HepG2 (cell line): Measurements from ENCODE around the gene OR4X2. TPM values are rescaled to one million over a fixed set of nuclear protein-coding genes. Genes with fewer than 3 reads are reported as not detected.

Experiments used
- ATAC-seq: fragments of 200-7000 bp; cut with Tn5 transposase; 3 replicates; pipeline ENCODE4 v1.9.1; 2020; ENCODE audit warnings: mild to moderate bottlenecking, moderate library complexity
- BruUV-seq: library from RNA; stranded (reverse); fragments of 400-500 nt; replicated peaks from 2 replicates; lab custom pipeline; 2021; lab: Mats Ljungman, UMichigan
- CTCF ChIA-PET: fragments of 300-600 bp; formaldehyde crosslinking; extraction: SDS; loops from one replicate; lab custom pipeline; 2021; ENCODE audit warnings: low total read pairs, inconsistent platforms, low intra/inter-chr PET ratio; lab: Yijun Ruan, JAX
- POLR2A ChIA-PET: fragments of 350-600 bp; sonication (Branson Sonifier 250); formaldehyde crosslinking; loops from one replicate; lab custom pipeline; 2020; ENCODE audit warnings: antibody characterized with exemption, inconsistent platforms; lab: Yijun Ruan, JAX
- DNase-seq: peaks from one replicate; pipeline ENCODE4 v3.0.0-alpha.2; 2015; ENCODE audit warnings: low spot score
- FAIRE-seq: peaks from 3 replicates; lab custom pipeline; 2011; peaks lifted over from hg19 to GRCh38; lab: Jason Lieb, UNC
- H2AFZ ChIP-seq: one replicate; pipeline ENCODE4 v1.6.1; 2011; ENCODE audit warnings: low read length, inconsistent platforms
- H3K27ac ChIP-seq: fragments of 300-600 bp; 3 replicates; pipeline ENCODE4 v1.8.0; 2011; ENCODE audit warnings: mixed run types, mild to moderate bottlenecking, mixed read lengths, low read length, inconsistent platforms; ENCODE audit not compliant: insufficient read depth; ENCODE audit errors: extremely low read length
- H3K27me3 ChIP-seq, 2 experiments: fragments of 200-600 bp in 1 of 2; 2 replicates in 1 of 2; 3 replicates in 1 of 2; pipeline versions ENCODE4 v1.6.0 to v1.8.0; 2011; ENCODE audit warnings: low read length in 2 of 2, mild to moderate bottlenecking in 2 of 2, moderate library complexity in 2 of 2, inconsistent platforms in 1 of 2; ENCODE audit not compliant: insufficient read depth in 2 of 2, control insufficient read depth in 1 of 2
- H3K36me3 ChIP-seq, 2 experiments: fragments of 200-600 bp in 1 of 2; replicated peaks in 1 of 2; 2 replicates in 1 of 2; 3 replicates in 1 of 2; pipeline versions ENCODE4 v1.5.1 to v1.8.0; 2011; ENCODE audit warnings: low read length in 2 of 2, inconsistent platforms in 1 of 2; ENCODE audit not compliant: insufficient read depth in 2 of 2, control insufficient read depth in 1 of 2
- H3K4me1 ChIP-seq: 2 replicates; pipeline ENCODE4 v1.5.1; 2012; ENCODE audit warnings: low read length, inconsistent platforms; ENCODE audit not compliant: insufficient read depth
- H3K4me2 ChIP-seq: 2 replicates; pipeline ENCODE4 v1.6.0; 2011; ENCODE audit warnings: low read depth, low read length, inconsistent platforms
- H3K4me3 ChIP-seq, 3 experiments: fragments of 200-600 bp in 1 of 3; sonication (generic), shearing (Covaris generic) in 1 of 3; replicated peaks in 1 of 3; 2 replicates each; pipeline ENCODE4 v1.5.1; 2011 to 2016; ENCODE audit warnings: low read length in 3 of 3, inconsistent platforms in 2 of 3, low read depth in 2 of 3, mild to moderate bottlenecking in 2 of 3, control low read depth in 1 of 3, mixed read lengths in 1 of 3; ENCODE audit not compliant: insufficient read depth in 1 of 3
- H3K79me2 ChIP-seq: one replicate; pipeline ENCODE4 v1.6.1; 2011; ENCODE audit warnings: low read length, inconsistent platforms; ENCODE audit not compliant: insufficient read depth
- H3K9ac ChIP-seq: 2 replicates; pipeline ENCODE4 v1.6.0; 2011; ENCODE audit warnings: mild to moderate bottlenecking, low read depth, low read length, inconsistent platforms; ENCODE audit not compliant: insufficient read depth
- H3K9me3 ChIP-seq: 2 replicates; pipeline ENCODE4 v1.5.1; 2012; ENCODE audit warnings: mild to moderate bottlenecking, low read length
- H4K20me1 ChIP-seq: 2 replicates; pipeline ENCODE4 v1.6.0; 2011; ENCODE audit warnings: inconsistent platforms, mild to moderate bottlenecking, low read length, moderate library complexity; ENCODE audit not compliant: insufficient read depth
- DBP ChIP-seq: sonication (generic); formaldehyde crosslinking; IDR thresholded peaks from 2 replicates; pipeline ENCODE4 v1.4.0; 2020; ENCODE audit warnings: missing genetic modification reagents; ENCODE audit errors: not compliant biosample characterization
- GLMP ChIP-seq: sonication (generic); formaldehyde crosslinking; IDR thresholded peaks from 2 replicates; pipeline ENCODE4 v1.9.0; 2021; ENCODE audit warnings: missing genetic modification reagents, mild to moderate bottlenecking, borderline replicate concordance
- HDAC2 ChIP-seq: sonication (generic); formaldehyde crosslinking; IDR thresholded peaks from 2 replicates; pipeline ENCODE4 v1.4.0; 2020; ENCODE audit warnings: missing genetic modification reagents
- MAFF ChIP-seq: IDR thresholded peaks from 2 replicates; pipeline ENCODE4 v1.6.1; 2011; ENCODE audit warnings: low read depth, low read length, improper control_type of control experiment
- MAFK ChIP-seq, 2 experiments: IDR thresholded peaks in 1 of 2; conservative IDR thresholded peaks in 1 of 2; 2 replicates each; pipeline ENCODE4 v1.6.1; 2011; ENCODE audit warnings: improper control_type of control experiment in 2 of 2, low read length in 2 of 2
- NCOA2 ChIP-seq: sonication (generic); formaldehyde crosslinking; IDR thresholded peaks from 2 replicates; pipeline ENCODE4 v1.8.0; 2022; ENCODE audit warnings: inconsistent platforms
- RFX3 ChIP-seq: IDR thresholded peaks from 2 replicates; pipeline ENCODE4 v1.6.1; 2016; ENCODE audit warnings: missing biosample characterization, missing genetic modification reagents
- ZFYVE20 ChIP-seq: sonication (generic); formaldehyde crosslinking; IDR thresholded peaks from 2 replicates; pipeline ENCODE4 v1.8.0; 2023; ENCODE audit warnings: low read depth, mild to moderate bottlenecking, moderate library complexity, missing genetic modification reagents, borderline replicate concordance
- ZNF17 ChIP-seq: sonication (generic); formaldehyde crosslinking; IDR thresholded peaks from 2 replicates; pipeline ENCODE4 v1.5.0; 2020; ENCODE audit warnings: mild to moderate bottlenecking, missing genetic modification reagents
- ZNF225 ChIP-seq: sonication (generic); formaldehyde crosslinking; IDR thresholded peaks from 2 replicates; pipeline ENCODE4 v1.4.0; 2020; ENCODE audit warnings: mild to moderate bottlenecking, missing genetic modification reagents
- WGBS: methylation state at CpG from one replicate; pipeline ENCODE4 v1.1.6; 2017; ENCODE audit warnings: low lambda C conversion rate; 5-methylcytosine and 5-hydroxymethylcytosine counted together
- in situ Hi-C: cut with HindIII; loops from 2 replicates; pipeline ENCODE4 v1.10.0; 2017; ENCODE audit warnings: low pct_unique_long_range_greater_than_20kb; ENCODE audit not compliant: extremely low pct_ligation_motif_present
- intact Hi-C: fragments of 100-400 bp; cut with micrococcal nuclease; formaldehyde crosslinking; loops from one replicate; pipeline ENCODE4 v1.10.0; 2022; ENCODE audit not compliant: unreplicated experiment
- polyA plus RNA-seq, 8 experiments: library from polyadenylated mRNA; depleted of rRNA in 3 of 8; stranded (reverse) in 7 of 8; unstranded in 1 of 8; fragments of >200 nt; fragmentation: Illumina TruSeq in 4 of 8; extraction: Trizol in 4 of 8; gene quantifications; 2 replicates each; pipeline versions ENCODE4 v1.2.1 to v1.2.3, GENCODE V29; 2011 to 2016; ENCODE audit warnings: low read depth in 4 of 8, missing spikeins in 1 of 8, mixed read lengths in 1 of 8; ENCODE audit not compliant: insufficient read depth in 1 of 8
- total RNA-seq, 5 experiments: library from RNA; depleted of rRNA; stranded (reverse); fragments of >200 nt; fragmentation: Illumina TruSeq; extraction: Trizol; gene quantifications; 2 replicates each; pipeline ENCODE4 v1.2.3, GENCODE V29; 2016; ENCODE audit warnings: low read depth in 1 of 5

The OR4X2 gene
- total and polyA plus RNA-seq, 2 of the 13 experiments (the other 11 are each of a cell fraction or from before 2014, with no cell fraction given) = not detected

DNA sequence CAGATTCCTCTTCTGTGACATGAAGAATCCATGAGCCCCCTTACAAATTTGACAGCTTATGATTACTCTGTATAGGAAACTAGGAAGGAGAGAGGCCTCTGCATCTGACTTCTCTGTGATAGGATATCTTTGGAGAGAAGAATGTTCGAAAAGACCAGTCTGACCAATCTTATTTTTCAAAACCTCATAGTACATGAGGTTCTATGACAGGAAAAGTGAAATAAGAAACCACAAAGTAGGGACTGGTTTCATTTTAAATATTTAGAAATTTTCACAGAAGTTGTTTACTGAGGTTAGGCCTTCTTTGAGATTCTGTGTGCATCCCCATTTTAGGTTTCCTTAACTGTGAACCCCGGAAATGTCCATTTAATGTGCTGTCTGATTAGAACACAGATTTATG lies 16.7 kb downstream of the OR4X2 start (continued):
- TF ChIP-seq DBP (no peak), ZNF17 (CRISPR knock-in tag) (no peak), ZFYVE20 (CRISPR knock-in tag) (no peak), RFX3 (no peak), GLMP (no peak), HDAC2 (CRISPR knock-in tag) (no peak), ZNF225 (CRISPR knock-in tag) (no peak)

- Histone ChIP-seq H3K36me3 (no peaks in the 10 kb centered on the region), H3K4me1 (no peaks in the 10 kb centered on the region), H4K20me1 (no peaks in the 10 kb centered on the region), H3K27ac (no peak within 1 kb of the TSS), H3K9ac (no peak within 1 kb of the TSS), H3K4me2 (no peak within 1 kb of the TSS), H3K79me2 (no peaks in the 10 kb centered on the region), H3K4me3 (no peak within 1 kb of the TSS), H2AFZ (no peak within 1 kb of the TSS), H3K9me3 (no peaks in the 10 kb centered on the region), H3K27me3 (no peaks in the 10 kb centered on the region)
- intact Hi-C loops (no loop called here), in situ Hi-C loops (loop anchor here (25.0 kb wide), 1 partner anchor 99 kb away; the partner anchor contains the start of gene OR4C5)
- ChIA-PET CTCF (no interaction called here), POLR2A (no interaction called here)
- WGBS = 2% methylated on average over 3 of the region's 3 CpGs
- ATAC-seq = no peak
- no peak for FAIRE-seq
- TF ChIP-seq MAFK (conservative IDR thresholded peaks at IDR 0.05 in 1 of 2, IDR thresholded peaks at IDR 0.05 in 1 of 2; ENCODE audit: low read length in 2 of 2) (peak; percentile 58 to 65; a peak in 3 of 4 replicates), NCOA2 (no peak), MAFF (peak; percentile 33; the same call in 1 of the 2 replicates)
- DNase-seq = no peak
- no TSS peak for BruUV-seq
Observed at GRCh38 chr11:48263423-48263911, 18.6 kb downstream of the OR4X2 start, which contains the start of gene OR4X1. TSS of gene OR4X1 (plus strand) at chr11:48263861. CDS start at chr11:48263861, 0 bp downstream.
